ENCODE measurements around the gene MAGI1.
"Not testable (repeated sequence)": the region's sequence is repeated elsewhere in the genome, so short reads cannot be mapped to it uniquely, and the experiment has no call there.

MAGI1 gene

GRCh38 chr3:65545429-65545828 lies 493.3 kb downstream of the MAGI1 start:
- DNase-seq (ENCODE audit: low read depth in 1 of 2, low spot score in 1 of 2), result no peak

- DNase-seq (ENCODE audit: low read depth in 1 of 2, low spot score in 1 of 2), result not testable (repeated sequence)
Measured at GRCh38 chr3:65543391-65543790, 495.3 kb downstream of the MAGI1 start.

GRCh38 chr3:65540666-65541065 lies 498.1 kb downstream of the MAGI1 start:
- no peak for DNase-seq (ENCODE audit: low read depth in 1 of 2, low spot score in 1 of 2)

GRCh38 chr3:65539616-65540015 lies 499.1 kb downstream of the MAGI1 start:
- DNase-seq (ENCODE audit: low read depth in 1 of 2, low spot score in 1 of 2), result no peak

GRCh38 chr3:65538101-65538500 lies 500.6 kb downstream of the MAGI1 start:
- DNase-seq (ENCODE audit: low read depth in 1 of 2, low spot score in 1 of 2), result no peak

GRCh38 chr3:65537109-65537508 lies 501.6 kb downstream of the MAGI1 start:
- DNase-seq (ENCODE audit: low read depth in 1 of 2, low spot score in 1 of 2), result no peak

GRCh38 chr3:65535260-65535659 lies 503.5 kb downstream of the MAGI1 start:
- DNase-seq (ENCODE audit: low read depth in 1 of 2, low spot score in 1 of 2), result no peak

- no peak for DNase-seq (ENCODE audit: low read depth in 1 of 2, low spot score in 1 of 2)
Measured at GRCh38 chr3:65534805-65535204, 503.9 kb downstream of the MAGI1 start.

- DNase-seq (ENCODE audit: low read depth in 1 of 2, low spot score in 1 of 2), result no peak
Measured at GRCh38 chr3:65532749-65533148, 506.0 kb downstream of the MAGI1 start.

GRCh38 chr3:65532215-65532614 lies 506.5 kb downstream of the MAGI1 start:
- DNase-seq (ENCODE audit: low read depth in 1 of 2, low spot score in 1 of 2), result no peak

GRCh38 chr3:65531499-65531898 lies 507.2 kb downstream of the MAGI1 start:
- no peak for DNase-seq (ENCODE audit: low read depth in 1 of 2, low spot score in 1 of 2)

- DNase-seq (ENCODE audit: low read depth in 1 of 2, low spot score in 1 of 2), result no peak
Measured at GRCh38 chr3:65526656-65527055, 512.1 kb downstream of the MAGI1 start.

GRCh38 chr3:65524584-65524983 lies 514.1 kb downstream of the MAGI1 start:
- DNase-seq (ENCODE audit: low read depth in 1 of 2, low spot score in 1 of 2), result no peak

GRCh38 chr3:65523878-65524277 lies 514.8 kb downstream of the MAGI1 start:
- no peak for DNase-seq (ENCODE audit: low read depth in 1 of 2, low spot score in 1 of 2)

GRCh38 chr3:65521032-65521431 lies 517.7 kb downstream of the MAGI1 start:
- DNase-seq (ENCODE audit: low read depth in 1 of 2, low spot score in 1 of 2), result no peak

- DNase-seq (ENCODE audit: low read depth in 1 of 2, low spot score in 1 of 2), result no peak
Measured at GRCh38 chr3:65516998-65517397, 521.7 kb downstream of the MAGI1 start.

GRCh38 chr3:65514317-65514716 lies 524.4 kb downstream of the MAGI1 start:
- not testable (repeated sequence) for DNase-seq (ENCODE audit: low read depth in 1 of 2, low spot score in 1 of 2)

- DNase-seq (ENCODE audit: low read depth in 1 of 2, low spot score in 1 of 2), result not testable (repeated sequence)
Measured at GRCh38 chr3:65509423-65509794, 529.3 kb downstream of the MAGI1 start.

- DNase-seq (ENCODE audit: low read depth in 1 of 2, low spot score in 1 of 2), result no peak
Measured at GRCh38 chr3:65508750-65509422, 529.8 kb downstream of the MAGI1 start.

GRCh38 chr3:65507437-65507836 lies 531.3 kb downstream of the MAGI1 start:
- DNase-seq (ENCODE audit: low read depth in 1 of 2, low spot score in 1 of 2), result no peak

GRCh38 chr3:65503776-65504175 lies 534.9 kb downstream of the MAGI1 start:
- no peak for DNase-seq (ENCODE audit: low read depth in 1 of 2, low spot score in 1 of 2)

GRCh38 chr3:65502526-65502925 lies 536.2 kb downstream of the MAGI1 start:
- DNase-seq (ENCODE audit: low read depth in 1 of 2, low spot score in 1 of 2), result no peak
